Mammary epithelial cell (primary cell): ENCODE data around the gene CCDC78.

ENCODE experiments used
- CTCF ChIP-seq, 2 donors: IDR thresholded peaks in 1 of 2; conservative IDR thresholded peaks in 1 of 2; 2 replicates each; pipeline ENCODE4 v1.5.1; 2011 to 2012; ENCODE audit warnings: inconsistent platforms in 2 of 2, low read length in 2 of 2, mild to moderate bottlenecking in 2 of 2, control low read depth in 1 of 2, low read depth in 1 of 2; ENCODE audit not compliant: insufficient read depth in 1 of 2; ENCODE audit errors: extremely low read depth in 1 of 2
- EZH2 ChIP-seq: IDR thresholded peaks from 2 replicates; pipeline ENCODE4 v1.6.1; 2012; ENCODE audit warnings: low read length, inconsistent platforms, borderline replicate concordance

DNA sequence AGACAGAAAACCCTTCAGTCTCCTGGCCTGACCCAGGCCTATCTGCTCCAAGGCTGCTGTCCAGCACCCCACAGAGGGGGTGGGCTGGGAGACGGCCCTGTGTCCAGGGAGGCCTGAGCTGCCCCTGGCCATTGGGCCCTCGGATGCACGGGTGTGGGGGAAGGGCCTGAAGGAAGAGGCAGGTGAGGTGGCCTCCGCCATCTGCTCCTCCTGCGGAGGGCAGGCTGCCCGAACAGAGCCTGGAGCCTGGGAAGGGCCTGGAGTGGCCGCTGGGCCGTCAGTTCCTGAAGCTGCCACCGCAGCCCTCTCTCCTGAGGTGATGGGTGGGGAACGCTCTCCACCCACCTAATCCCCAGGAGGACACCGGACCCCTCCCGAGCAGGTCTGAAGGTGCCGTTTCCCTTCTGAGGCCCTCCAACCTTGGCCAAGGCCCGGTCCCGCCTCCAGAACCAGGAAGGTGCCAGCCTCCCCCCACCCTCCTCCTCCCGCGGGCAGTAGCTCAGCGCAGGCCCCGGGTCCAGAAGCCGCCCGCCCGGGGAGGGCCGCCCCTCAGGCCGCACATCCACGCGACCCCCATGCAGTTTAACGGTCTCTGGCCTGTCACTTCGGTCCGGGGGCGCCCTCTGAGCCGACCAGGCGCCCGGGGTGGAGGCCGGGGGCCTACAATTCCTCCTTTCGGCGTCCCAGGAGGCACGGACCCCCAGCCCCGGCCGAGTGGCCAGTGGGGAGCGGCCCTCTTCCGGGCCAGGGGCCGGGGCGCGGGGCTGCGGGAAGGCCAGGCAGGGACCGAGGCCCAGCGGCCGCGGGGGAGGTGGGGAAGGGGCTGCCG lies 21.5 kb downstream of the CCDC78 start:
- TF ChIP-seq CTCF (conservative IDR thresholded peaks at IDR 0.05 in 1 of 2, IDR thresholded peaks at IDR 0.05 in 1 of 2; ENCODE audit: extremely low read depth in 1 of 2, insufficient read depth in 1 of 2, low read depth in 1 of 2, low read length in 2 of 2) (no peak), EZH2 (no peak)
